Activated naive CD4-positive, alpha-beta T cell treated with anti-CD3 and anti-CD28 coated beads, Interleukin-2, amount 50 U/mL, for 72 hours (primary cell): ENCODE measurements around the gene CRACR2B. TPM values are rescaled to one million over a fixed set of nuclear protein-coding genes. Genes with fewer than 3 reads are reported as not detected.

Experiments used
- ATAC-seq, 2 donors: fragments of 150-1000 bp; cut with Tn5 transposase; 2 replicates each; pipeline ENCODE4 v1.10.0; 2021; ENCODE audit warnings: mild to moderate bottlenecking in 2 of 2, moderate library complexity in 2 of 2
- DNase-seq, 2 donors: peaks; one replicate each; pipeline ENCODE4 v3.0.0; 2021 to 2022; ENCODE audit warnings: low spot score in 2 of 2
- H3K27ac Mint-ChIP-seq, 2 donors: one replicate each; pipeline ENCODE4 v1.8.0; 2022; ENCODE audit warnings: mild to moderate bottlenecking in 2 of 2, mixed read lengths in 2 of 2
- H3K36me3 Mint-ChIP-seq, 2 donors: one replicate each; pipeline ENCODE4 v1.8.0; 2022; ENCODE audit warnings: mixed read lengths in 2 of 2
- H3K9me3 Mint-ChIP-seq, 2 donors: one replicate each; pipeline ENCODE4 v1.8.0; 2022; ENCODE audit warnings: mixed read lengths in 2 of 2
- total RNA-seq, 2 donors: library from RNA; stranded (reverse); gene quantifications; one replicate each; pipeline ENCODE4 v1.2.3, GENCODE V29; 2022

CRACR2B gene
- total RNA-seq, 2 donors from 2014 or later: 0.66 to 1.9 TPM

DNA sequence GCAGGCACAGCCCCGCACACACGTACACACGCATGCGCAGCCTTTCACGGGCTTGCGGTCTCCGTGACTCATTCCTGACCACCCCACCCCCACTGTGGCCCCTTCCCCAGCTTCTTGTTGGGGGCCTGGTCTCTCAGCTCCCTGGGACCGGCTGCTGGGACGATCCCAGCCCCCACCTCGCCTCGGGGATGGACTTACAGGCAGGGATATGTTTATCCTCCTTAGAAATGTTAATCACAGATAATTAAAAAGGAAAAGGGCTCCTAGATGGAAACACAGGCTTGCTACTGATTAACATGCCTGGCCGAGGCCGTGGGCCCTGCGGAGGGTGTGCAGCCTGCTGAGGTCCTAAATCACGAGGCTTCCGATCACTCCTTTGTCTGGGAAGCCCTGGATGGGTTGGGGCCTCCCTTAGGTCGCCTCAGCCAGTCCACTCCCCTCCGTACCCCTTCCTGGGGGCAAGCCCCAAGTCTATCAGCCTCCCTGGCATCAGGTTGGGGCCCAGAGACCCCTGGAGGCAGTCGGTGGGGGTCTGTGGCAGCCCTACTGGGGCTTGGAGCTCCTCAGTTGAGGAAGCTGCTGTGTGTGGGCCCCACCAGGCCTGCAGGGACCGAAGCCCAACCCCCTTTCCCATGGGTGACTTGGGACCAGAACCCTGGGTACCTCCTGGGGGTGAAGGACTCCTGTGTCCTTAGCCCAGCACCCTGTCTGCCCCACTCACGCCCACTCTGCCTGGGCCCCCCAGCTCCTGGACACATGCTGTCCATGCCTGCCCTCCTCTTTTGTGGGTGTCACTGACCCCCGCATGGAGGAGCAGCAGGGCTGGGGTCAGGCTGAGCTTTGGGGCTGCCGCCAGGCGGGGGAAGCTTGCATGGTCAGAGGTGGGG lies 35.5 kb downstream of the CRACR2B start:
- no peaks in the 10 kb centered on the region for H3K9me3 Mint-ChIP-seq
- no peak overlapping the region for H3K27ac Mint-ChIP-seq
- no peaks in the 10 kb centered on the region for H3K36me3 Mint-ChIP-seq
- DNase-seq (no peak), ATAC-seq (no peak)

DNA sequence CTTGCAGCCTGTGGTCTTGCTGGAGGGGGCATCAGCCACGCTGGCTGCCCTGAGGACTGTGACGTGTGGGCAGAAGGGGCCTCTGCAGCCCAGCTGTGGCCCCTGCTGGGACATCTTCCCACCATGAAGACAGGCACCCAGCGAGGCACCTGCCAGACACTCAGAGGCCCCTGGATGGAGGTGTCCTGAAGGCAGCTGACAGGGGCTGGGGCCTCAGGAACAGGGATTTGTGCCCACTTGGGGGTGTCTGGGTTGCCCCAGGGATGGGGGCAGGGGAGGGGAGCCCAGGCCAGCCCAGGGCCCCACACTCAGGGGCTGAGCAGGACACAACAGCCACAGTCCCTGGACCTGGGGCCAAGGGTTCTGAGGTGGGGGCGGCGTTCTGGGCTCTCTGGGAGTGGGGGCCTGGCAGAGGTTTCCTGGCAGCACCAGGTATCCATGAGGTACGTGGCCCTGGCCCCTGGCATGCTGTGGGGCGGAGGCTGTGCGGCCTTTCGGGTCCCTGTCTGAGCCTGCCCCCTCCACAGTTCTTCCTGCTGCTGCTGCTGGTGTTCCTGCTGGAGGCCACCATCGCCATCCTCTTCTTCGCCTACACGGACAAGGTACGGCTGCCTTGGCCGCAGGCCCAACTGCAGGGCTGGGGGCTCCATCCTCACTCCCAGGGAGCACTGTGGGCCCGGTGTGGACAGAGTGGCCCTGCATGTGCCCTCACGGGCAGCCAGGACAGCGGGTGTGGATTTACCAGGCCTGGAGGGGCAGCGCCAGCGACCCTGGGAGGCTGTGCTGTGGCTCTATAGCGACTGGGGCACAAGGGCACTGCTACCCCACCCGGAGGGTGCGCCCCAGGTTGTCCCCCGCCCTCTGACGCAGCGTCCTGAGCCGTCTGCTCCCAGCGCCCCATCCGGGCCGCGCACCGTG lies 36.5 kb downstream of the CRACR2B start:
- H3K9me3 Mint-ChIP-seq: no peaks in the 10 kb centered on the region

DNA sequence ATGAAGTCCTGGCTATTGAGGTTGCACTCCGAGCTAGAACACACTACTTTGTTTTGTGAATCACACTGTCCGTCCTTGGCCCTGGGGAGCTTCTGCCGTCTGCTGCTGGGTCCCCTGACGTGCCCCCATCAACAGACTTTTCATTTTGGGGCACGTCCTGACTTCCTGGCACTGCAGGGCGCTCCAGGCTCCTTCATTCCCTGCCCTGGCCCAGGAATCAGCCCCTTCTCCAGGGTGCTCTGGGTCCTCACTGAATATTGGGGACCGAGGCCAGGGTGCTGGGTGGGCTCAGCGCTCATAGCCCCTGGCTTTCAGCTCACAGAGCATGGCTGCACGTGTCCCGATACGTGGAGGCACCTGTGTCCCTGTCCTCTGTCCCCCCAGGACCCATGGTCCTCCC lies 37.2 kb downstream of the CRACR2B start:
- DNase-seq (no peak), ATAC-seq (no peak)
- Mint-ChIP-seq H3K36me3 (no peaks in the 10 kb centered on the region), H3K9me3 (no peaks in the 10 kb centered on the region), H3K27ac (peak overlapping the region in 1 of 2 donors; percentile 36)

More for the DNA sequence above, 36.5 kb downstream of the CRACR2B start:
- DNase-seq (no peak), ATAC-seq (no peak)
- Mint-ChIP-seq H3K27ac (no peak overlapping the region), H3K36me3 (no peaks in the 10 kb centered on the region)

DNA sequence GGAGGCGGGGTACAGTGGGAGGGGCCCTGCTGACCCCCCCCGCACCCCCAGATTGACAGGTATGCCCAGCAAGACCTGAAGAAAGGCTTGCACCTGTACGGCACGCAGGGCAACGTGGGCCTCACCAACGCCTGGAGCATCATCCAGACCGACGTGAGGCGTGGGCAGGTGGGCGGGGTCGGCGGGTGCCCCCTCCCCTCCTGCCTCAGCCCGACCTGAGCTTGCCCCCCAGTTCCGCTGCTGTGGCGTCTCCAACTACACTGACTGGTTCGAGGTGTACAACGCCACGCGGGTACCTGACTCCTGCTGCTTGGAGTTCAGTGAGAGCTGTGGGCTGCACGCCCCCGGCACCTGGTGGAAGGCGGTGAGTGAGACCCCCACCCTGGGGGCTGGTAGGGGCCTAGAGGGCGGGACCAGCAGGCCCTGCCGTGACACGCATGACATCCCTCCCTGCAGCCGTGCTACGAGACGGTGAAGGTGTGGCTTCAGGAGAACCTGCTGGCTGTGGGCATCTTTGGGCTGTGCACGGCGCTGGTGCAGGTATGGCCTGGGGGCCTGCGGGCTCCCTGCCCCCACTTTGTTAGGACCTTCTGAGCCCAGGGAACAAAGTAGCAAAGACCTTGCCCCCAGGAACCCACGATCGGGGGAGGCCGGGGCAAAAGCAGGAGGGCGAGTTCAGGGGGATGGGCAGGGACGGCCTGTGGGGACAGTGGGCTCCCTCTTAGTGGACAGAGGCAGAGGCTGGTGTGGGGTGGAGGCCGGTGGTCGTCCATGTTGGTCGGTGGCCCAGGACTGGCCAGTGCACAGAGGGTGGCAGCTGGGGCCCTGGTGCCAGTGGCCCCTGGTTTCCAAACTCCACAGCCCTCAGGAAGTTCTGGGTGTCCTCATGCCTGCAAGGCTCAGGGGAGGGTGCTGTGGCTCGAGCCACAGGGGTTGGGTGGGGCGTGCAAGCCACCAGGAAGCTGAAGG lies 38.0 kb downstream of the CRACR2B start:
- DNase-seq (no peak), ATAC-seq (no peak)
- H3K9me3 Mint-ChIP-seq: no peaks in the 10 kb centered on the region
- H3K27ac Mint-ChIP-seq: no peak overlapping the region
- H3K36me3 Mint-ChIP-seq: no peaks in the 10 kb centered on the region

DNA sequence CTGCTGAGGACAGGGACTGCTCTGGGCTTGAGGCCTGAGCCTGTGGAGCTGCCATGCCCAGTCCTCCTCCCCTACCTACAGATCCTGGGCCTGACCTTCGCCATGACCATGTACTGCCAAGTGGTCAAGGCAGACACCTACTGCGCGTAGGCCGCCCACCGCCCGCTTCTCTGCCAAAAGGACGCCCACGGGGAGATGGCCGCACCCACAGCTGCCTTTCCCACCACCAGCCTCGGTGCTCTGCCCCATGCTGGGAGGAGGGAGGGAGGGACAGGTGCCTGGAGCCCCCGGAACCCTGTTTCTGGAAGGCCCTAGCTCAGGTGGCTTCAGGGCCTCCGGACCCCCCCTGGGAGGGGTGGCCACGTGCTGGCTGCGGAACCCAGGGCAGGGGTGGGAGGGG lies 38.8 kb downstream of the CRACR2B start:
- Mint-ChIP-seq H3K27ac (no peak overlapping the region), H3K36me3 (no peaks in the 10 kb centered on the region), H3K9me3 (no peaks in the 10 kb centered on the region)
- DNase-seq (no peak), ATAC-seq (no peak)

DNA sequence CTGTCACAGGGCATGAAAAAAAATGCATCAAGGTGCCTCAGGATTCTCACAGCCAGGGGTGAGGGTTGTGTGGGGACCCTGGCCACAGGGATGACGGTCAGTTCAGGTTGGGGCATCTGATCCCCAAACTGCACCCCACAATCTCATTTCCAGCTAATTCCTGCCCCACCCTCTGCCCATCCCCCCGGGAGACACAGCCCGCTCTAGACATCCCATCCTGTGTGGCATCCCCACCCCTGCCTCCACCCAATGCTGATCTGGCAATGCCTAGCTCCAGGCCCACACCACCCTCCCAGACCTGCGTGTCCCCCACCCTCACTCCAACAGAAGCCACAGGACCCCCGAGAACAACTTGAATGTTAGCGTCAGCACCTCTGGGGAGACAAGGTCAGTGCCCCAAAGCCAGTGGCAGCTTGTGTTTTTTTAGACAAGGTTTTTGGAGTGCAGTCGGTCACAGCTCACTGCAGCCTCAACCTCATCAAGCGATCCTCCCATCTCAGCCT lies 40.2 kb downstream of the CRACR2B start:
- Mint-ChIP-seq H3K27ac (peak overlapping the region in 1 of 2 donors; percentile 58), H3K9me3 (no peaks in the 10 kb centered on the region), H3K36me3 (no peaks in the 10 kb centered on the region)
- DNase-seq (no peak), ATAC-seq (no peak)

DNA sequence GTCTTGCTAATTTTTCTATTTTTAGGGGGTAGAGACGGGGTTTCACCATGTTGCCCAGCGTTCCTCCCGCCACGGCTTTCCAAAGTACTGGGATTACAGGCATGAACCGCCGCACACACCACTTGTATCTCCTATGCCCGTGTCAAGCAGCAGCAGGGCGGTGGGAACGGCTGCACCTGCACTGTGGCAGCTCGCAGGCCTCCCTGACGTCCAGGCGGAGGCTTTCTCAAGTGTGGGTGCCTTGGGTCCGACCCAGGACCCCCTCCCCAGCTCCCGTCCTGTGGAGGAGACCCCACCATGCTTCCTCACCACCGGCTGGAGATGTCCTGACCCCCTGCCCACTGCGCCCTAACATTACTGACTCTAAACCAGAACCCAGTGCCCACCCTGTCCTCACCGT lies 40.7 kb downstream of the CRACR2B start:
- ATAC-seq: no peak
- Mint-ChIP-seq H3K27ac (peak overlapping the region in 1 of 2 donors; percentile 58), H3K36me3 (no peaks in the 10 kb centered on the region), H3K9me3 (no peaks in the 10 kb centered on the region)
- no peak for DNase-seq

DNA sequence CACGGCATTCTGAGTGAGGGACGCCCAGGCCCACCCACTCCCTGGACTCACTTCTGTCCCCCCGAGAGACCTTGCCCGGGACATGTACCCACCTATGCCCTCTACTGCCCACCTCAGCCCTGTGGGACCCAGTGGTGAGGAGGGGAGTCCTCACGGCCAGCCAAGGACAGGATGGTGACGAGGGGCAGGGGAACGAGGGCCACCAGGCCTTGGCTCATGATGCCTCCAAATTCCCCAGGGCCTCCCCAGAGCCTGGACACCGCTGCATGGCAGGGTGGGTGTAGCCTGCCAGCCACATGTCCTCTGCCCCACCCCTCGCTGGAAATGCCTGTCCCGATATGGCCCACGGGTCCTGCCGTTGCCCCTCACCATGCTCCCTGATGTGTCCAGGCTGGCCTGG lies 41.1 kb downstream of the CRACR2B start:
- Mint-ChIP-seq H3K9me3 (no peaks in the 10 kb centered on the region), H3K27ac (peak overlapping the region in 1 of 2 donors; percentile 58)

DNA sequence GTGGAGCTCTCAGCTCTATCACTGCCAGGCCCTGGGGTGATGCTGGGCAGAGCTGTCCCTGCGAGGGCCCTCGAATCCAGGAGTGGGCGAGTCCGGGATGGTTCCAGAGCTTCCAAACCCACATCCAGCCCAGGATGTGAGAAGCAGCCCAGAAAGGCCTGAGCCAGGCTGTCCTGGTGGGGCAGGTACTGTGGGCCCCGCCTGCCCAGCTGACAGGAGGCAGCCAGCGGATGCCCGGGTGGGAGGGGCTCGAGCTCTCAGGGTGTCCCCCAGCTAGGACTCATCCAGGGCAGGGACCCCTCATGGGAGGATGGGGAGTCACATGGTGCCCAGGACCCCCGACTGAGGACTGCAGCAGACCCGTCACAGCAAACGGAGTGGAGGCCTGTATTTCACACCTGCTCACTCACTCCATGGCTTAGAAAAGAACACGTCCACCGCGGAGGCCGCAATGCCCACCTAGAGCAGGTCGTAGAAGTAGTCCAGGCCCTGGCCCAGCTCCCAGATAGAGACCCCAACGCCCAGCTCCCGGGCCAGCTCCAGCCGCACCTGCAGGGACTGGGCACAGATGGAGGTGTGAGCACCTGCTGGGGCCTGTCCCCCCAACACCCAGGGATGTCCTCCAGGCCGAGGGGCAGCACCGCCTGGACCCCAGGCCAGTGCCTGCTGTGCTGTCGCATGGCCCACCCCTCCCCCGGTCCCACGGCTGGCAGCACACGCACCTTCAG lies 41.8 kb downstream of the CRACR2B start:
- no peaks in the 10 kb centered on the region for H3K9me3 Mint-ChIP-seq
- DNase-seq: no peak
- no peak overlapping the region for H3K27ac Mint-ChIP-seq
- ATAC-seq: no peak
- no peaks in the 10 kb centered on the region for H3K36me3 Mint-ChIP-seq

More for the DNA sequence above, 41.1 kb downstream of the CRACR2B start:
- ATAC-seq (no peak), DNase-seq (no peak)
- H3K36me3 Mint-ChIP-seq: no peaks in the 10 kb centered on the region

DNA sequence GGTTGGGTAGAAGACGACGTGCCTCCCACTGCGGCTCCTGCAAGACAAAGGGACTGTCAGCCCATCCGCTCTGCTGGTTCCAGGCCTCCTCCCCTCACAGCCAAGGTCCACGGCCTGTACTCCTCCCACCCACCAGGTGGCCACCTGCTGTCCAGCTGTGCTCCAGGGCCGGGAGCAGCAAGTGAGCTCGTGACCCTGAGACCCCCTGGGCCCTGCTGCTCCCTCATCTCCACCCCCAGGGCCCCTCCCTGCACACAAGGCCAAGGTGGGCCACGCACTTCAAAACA lies 42.4 kb downstream of the CRACR2B start:
- no peaks in the 10 kb centered on the region for H3K36me3 Mint-ChIP-seq
- no peak overlapping the region for H3K27ac Mint-ChIP-seq
- H3K9me3 Mint-ChIP-seq: no peaks in the 10 kb centered on the region
- no peak for DNase-seq
- no peak for ATAC-seq

DNA sequence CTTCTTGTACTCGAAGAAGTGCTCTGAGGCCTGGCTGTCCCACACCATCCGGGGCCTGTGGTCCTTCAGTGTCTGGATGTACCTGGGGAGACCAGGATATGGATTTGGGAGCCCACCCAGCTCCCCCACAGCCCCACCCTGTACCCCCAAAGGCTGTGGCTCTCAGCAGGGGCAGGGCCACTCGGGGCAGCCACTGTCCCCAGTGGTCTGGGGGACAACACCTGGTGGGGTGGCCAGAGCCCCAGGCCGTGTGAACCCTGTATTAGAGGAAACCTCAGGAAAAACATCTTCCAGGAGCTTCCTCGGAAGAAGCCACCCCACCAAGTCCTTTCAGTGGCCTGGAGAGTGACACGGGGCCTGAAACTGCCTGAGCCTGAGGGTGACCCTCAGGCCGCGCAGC lies 42.7 kb downstream of the CRACR2B start:
- Mint-ChIP-seq H3K9me3 (no peaks in the 10 kb centered on the region), H3K27ac (no peak overlapping the region), H3K36me3 (no peaks in the 10 kb centered on the region)
- DNase-seq (no peak), ATAC-seq (no peak)

DNA sequence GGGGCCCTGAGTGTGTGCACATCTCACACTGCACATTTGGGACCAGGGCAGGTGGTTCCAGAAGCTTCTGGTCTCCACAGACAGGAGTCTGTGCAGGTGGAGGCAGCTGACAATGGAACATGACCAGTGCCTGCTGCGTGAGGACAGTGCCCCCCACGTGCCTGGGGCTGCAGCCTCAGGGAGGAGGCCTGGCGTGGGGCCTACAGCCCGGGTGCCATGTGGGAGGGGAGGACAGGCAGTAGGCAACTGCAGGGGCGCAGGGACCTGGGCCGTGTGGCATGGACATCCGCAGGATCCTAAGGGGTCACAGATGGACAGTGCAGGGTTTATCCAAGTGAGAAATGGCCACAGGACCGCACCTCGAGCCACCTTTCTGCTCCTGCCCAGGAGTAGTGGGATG lies 43.8 kb downstream of the CRACR2B start:
- ATAC-seq: no peak
- H3K9me3 Mint-ChIP-seq: no peaks in the 10 kb centered on the region
- H3K27ac Mint-ChIP-seq: peak overlapping the region in 1 of 2 donors; percentile 60
- no peaks in the 10 kb centered on the region for H3K36me3 Mint-ChIP-seq
- DNase-seq: no peak

DNA sequence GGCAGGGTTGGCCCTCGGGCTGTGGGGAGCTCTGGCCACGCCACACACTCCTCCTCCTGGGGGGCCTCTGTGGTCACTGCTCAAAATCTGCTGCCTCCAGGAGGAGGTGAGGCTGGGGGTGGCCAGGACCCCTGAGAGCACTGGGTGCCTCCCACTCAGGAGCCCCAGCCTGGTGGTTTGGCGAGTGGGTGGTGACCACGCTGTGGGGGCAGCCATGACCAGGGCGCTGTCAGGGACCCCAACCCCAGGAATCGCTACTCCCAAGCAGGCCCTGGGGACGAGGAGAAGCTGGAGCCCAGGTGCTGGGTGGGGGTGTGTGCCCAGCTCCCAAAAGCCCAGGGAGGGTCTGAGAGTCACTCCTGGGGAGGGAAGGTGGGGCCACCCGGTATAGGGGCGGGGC lies 45.1 kb downstream of the CRACR2B start:
- DNase-seq (no peak), ATAC-seq (no peak)
- Mint-ChIP-seq H3K27ac (no peak overlapping the region), H3K9me3 (no peaks in the 10 kb centered on the region), H3K36me3 (peaks cover 0 to 5% of the 10 kb centered on the region in 2 donors)

DNA sequence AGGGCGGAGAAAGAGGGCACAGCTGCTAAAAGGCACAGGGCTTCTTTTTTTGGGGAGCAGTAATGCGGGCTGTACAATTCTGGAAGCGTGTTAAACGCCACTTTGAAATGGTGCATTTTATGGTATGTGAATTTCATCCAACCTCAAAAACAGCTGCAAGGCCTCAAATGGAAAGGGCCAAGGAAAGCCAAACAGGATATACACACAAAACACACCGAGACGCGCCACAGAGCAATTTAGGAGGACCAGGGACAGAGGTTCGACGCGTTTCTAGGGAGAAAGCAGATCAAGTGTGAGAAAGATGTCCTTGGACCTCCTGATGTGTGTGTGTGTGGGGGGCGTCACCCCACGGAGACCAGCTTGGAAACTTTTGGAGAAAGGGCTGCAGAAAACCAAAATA lies 46.0 kb downstream of the CRACR2B start:
- Mint-ChIP-seq H3K9me3 (no peaks in the 10 kb centered on the region), H3K27ac (no peak overlapping the region), H3K36me3 (peaks cover 0 to 6% of the 10 kb centered on the region in 2 donors)
- ATAC-seq (no peak), DNase-seq (no peak)

DNA sequence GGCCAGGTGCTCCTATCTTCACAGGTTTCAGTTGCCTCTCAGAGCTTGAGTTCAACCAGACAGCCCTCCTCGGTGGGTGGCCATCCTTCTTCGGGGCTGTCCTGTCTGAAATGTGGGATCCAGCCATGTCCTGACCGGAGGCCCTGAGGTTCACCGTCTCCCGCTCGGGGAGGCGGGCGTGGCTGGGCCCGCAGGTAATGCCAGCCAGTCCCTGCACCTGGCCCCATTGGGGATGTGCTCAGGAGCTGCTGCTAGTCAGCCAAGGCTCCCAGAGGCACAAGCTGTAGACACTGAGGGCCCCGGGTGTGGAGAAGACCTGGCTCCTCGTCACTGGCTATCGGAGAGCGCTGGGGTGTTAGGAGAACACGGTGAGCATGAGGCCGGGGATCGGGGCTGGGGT lies 47.5 kb downstream of the CRACR2B start:
- peaks cover 0 to 11% of the 10 kb centered on the region in 2 donors for H3K36me3 Mint-ChIP-seq
- ATAC-seq (no peak), DNase-seq (no peak)
- no peak overlapping the region for H3K27ac Mint-ChIP-seq
- H3K9me3 Mint-ChIP-seq: no peaks in the 10 kb centered on the region
